Kidney epithelial cell (primary cell): ENCODE results near the gene OPTC. TPM values are rescaled to one million over a fixed set of nuclear protein-coding genes. Genes with fewer than 3 reads are reported as not detected.

Experiments used
- DNase-seq: peaks from one replicate; pipeline ENCODE4 v3.0.0-alpha.2; 2010; ENCODE audit warnings: low read depth
- H3K27me3 ChIP-seq: 2 replicates; pipeline ENCODE4 v1.6.0; 2011; ENCODE audit warnings: low read length; ENCODE audit not compliant: control insufficient read depth, insufficient read depth
- H3K36me3 ChIP-seq: 2 replicates; pipeline ENCODE4 v1.5.1; 2011; ENCODE audit warnings: low read length; ENCODE audit not compliant: control insufficient read depth, insufficient read depth
- H3K4me3 ChIP-seq: 2 replicates; pipeline ENCODE4 v1.5.1; 2011; ENCODE audit warnings: low read depth, mild to moderate bottlenecking, control low read depth, low read length
- total RNA-seq: library from RNA; depleted of rRNA; stranded (reverse); fragments of >200 nt; gene quantifications from 2 replicates; pipeline ENCODE4 v1.2.3, GENCODE V29; 2015
- TF ChIP-seq, protein P1 (sequence below): IDR thresholded peaks from 2 replicates; pipeline ENCODE4 v1.5.1; 2011; ENCODE audit warnings: mild to moderate bottlenecking, moderate library complexity, low read length, control low read depth, inconsistent platforms; ENCODE audit not compliant: insufficient read depth, poor library complexity, severe bottlenecking

The OPTC gene
- total RNA-seq, 1 donor from 2014 or later, result not detected

GRCh38 chr1:203525685-203526084, 31.7 kb downstream of the OPTC start:
- TF ChIP-seq, protein P1, sequence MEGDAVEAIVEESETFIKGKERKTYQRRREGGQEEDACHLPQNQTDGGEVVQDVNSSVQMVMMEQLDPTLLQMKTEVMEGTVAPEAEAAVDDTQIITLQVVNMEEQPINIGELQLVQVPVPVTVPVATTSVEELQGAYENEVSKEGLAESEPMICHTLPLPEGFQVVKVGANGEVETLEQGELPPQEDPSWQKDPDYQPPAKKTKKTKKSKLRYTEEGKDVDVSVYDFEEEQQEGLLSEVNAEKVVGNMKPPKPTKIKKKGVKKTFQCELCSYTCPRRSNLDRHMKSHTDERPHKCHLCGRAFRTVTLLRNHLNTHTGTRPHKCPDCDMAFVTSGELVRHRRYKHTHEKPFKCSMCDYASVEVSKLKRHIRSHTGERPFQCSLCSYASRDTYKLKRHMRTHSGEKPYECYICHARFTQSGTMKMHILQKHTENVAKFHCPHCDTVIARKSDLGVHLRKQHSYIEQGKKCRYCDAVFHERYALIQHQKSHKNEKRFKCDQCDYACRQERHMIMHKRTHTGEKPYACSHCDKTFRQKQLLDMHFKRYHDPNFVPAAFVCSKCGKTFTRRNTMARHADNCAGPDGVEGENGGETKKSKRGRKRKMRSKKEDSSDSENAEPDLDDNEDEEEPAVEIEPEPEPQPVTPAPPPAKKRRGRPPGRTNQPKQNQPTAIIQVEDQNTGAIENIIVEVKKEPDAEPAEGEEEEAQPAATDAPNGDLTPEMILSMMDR, result no peak
- no peaks in the 10 kb centered on the region for H3K36me3 ChIP-seq
- H3K4me3 ChIP-seq, result no peak overlapping the region
- no peaks in the 10 kb centered on the region for H3K27me3 ChIP-seq
- no peak for DNase-seq

DNA sequence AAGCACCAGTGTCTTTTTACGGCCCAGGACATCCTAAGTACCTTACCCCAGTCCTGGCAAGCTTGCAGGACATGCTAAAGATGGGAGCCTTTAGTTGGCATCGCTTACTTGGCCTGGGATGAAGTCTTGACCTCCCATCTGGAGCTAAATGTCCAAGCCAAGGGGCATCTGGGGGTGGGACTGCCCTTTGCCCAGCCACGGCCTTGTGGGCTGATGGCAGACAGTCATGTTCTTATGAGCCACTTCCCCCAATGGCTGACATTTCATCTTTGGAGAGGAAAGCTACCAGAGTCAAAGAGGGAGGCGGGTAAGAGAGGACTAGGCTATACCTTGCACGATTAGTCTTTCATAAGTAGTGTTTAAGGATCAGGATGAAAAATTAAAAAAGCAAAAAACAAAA, 32.2 kb downstream of the OPTC start:
- Histone ChIP-seq H3K4me3 (no peak overlapping the region), H3K27me3 (no peaks in the 10 kb centered on the region), H3K36me3 (no peaks in the 10 kb centered on the region)
- TF ChIP-seq, protein P1, result no peak
- DNase-seq, result no peak

DNA sequence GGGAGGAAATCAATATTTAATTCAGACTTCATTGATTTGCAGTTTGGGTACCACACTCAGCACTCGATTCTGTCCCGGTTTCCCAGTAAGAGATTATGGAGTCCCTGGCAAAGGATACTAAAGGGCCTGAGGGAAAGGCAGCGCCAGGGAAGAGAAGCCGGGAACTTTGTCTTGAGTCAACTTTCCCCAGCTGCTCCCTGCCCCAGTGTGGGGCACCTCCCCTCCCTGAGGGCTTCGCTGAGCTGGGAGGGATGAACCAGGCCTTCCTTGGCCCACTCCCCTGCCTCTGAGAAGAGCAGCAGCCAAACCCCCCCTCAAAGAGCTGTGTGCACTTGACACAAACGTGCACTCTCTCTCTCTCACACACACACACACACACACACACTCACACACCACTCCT, 32.6 kb downstream of the OPTC start:
- TF ChIP-seq, protein P1, result no peak
- Histone ChIP-seq H3K4me3 (no peak overlapping the region), H3K36me3 (no peaks in the 10 kb centered on the region), H3K27me3 (no peaks in the 10 kb centered on the region)
- DNase-seq, result no peak

DNA sequence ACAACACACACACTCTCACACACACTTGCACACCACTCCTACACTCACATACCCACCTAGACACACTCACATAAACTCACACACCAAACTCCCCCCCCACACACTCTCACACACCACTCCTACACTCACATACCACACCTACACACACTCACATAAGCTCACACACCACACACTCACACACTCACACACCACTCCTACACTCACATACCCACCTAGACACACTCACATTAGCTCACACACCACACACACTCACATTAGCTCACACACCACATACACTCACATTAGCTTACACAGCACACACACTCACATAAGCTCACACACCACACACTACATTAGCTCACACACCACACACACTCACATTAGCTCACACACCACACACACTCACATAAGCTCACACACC, 33.1 kb downstream of the OPTC start:
- H3K27me3 ChIP-seq, result no peaks in the 10 kb centered on the region
- DNase-seq, result no peak
- H3K4me3 ChIP-seq, result no peak overlapping the region
- H3K36me3 ChIP-seq, result no peaks in the 10 kb centered on the region
- TF ChIP-seq, protein P1, result no peak

- H3K4me3 ChIP-seq, result no peak overlapping the region
- H3K27me3 ChIP-seq, result no peaks in the 10 kb centered on the region
- no peak for DNase-seq
- TF ChIP-seq, protein P1, result peak; percentile 12
- H3K36me3 ChIP-seq, result no peaks in the 10 kb centered on the region
Observed at GRCh38 chr1:203528063-203528462, 34.1 kb downstream of the OPTC start.

DNA sequence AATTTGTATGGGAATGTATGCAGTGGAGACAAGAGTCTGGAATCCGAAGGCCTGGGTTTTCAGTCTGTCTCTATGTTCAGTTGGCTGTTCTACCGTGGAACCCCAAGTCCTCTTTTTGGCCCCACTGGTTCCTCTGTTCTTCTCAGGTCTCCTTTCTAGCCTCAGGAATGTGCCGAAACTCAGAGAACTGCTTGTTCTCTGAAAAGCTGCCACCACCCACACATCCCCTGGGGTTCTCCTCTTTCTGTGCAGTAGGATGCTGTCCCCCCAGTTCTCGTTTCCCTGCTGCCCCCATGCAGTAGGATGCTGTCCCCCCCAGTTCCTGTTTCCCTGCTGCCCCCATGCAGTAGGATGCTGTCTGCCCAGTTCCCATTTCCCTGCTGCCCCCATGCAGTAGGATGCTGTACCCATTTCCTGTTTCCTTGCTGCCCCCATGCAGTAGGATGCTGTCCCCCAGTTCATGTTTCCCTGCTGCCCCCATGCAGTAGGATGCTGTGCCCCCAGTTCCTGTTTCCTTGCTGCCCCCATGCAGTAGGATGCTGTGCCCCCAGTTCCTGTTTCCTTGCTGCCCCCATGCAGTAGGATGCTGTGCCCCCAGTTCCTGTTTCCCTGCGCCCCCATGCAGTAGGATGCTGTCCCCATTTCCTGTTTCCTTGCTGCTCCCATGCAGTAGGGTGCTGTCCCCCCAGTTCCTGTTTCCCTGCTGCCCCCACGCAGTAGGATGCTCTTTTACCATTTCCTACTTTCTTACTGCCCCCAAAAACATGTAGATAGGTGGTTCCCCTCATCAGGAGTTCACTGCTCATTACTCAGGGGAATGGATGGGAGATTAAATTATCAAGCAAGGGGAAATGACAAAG, 35.3 kb downstream of the OPTC start:
- H3K36me3 ChIP-seq, result no peaks in the 10 kb centered on the region
- no peak overlapping the region for H3K4me3 ChIP-seq
- TF ChIP-seq, protein P1, result no peak
- no peak for DNase-seq
- H3K27me3 ChIP-seq, result no peaks in the 10 kb centered on the region
